Transverse colon (tissue), 4 donors: ENCODE data around the gene TMEM129. TPM values are rescaled to one million over a fixed set of nuclear protein-coding genes. Genes with fewer than 3 reads are reported as not detected.

Experiments
- DNase-seq: peaks from one replicate; pipeline ENCODE4 v3.0.0-alpha.2; 2019
- H3K27ac ChIP-seq, 4 donors: fragments of 200-600 bp; sonication (generic); 2 replicates each; pipeline ENCODE4 v1.5.1; 2016 to 2018; ENCODE audit warnings: inconsistent platforms in 4 of 4
- H3K27me3 ChIP-seq: fragments of 200-600 bp; sonication (generic); 2 replicates; pipeline ENCODE4 v1.5.1; 2017; ENCODE audit warnings: inconsistent platforms
- H3K36me3 ChIP-seq, 4 donors: fragments of 200-600 bp; sonication (generic); 2 replicates each; pipeline ENCODE4 v1.5.1; 2017 to 2019; ENCODE audit warnings: inconsistent platforms in 4 of 4
- H3K4me1 ChIP-seq, 4 donors: fragments of 200-600 bp; sonication (generic); 2 replicates each; pipeline ENCODE4 v1.5.1; 2017 to 2020; ENCODE audit warnings: inconsistent platforms in 4 of 4
- H3K4me3 ChIP-seq, 4 donors: fragments of 200-600 bp; sonication (generic); 1 replicate in 1 of 4; 2 replicates in 3 of 4; pipeline versions ENCODE4 v1.5.1 to v1.6.1; 2017 to 2019; ENCODE audit warnings: inconsistent platforms in 4 of 4
- H3K9me3 ChIP-seq, 2 donors: fragments of 200-600 bp; sonication (generic); 2 replicates each; pipeline ENCODE4 v1.5.1; 2017 to 2019; ENCODE audit warnings: inconsistent platforms in 2 of 2
- EP300 ChIP-seq: sonication (generic); formaldehyde crosslinking; IDR thresholded peaks from one replicate; pipeline ENCODE4 v1.6.1; 2017; ENCODE audit warnings: antibody characterized with exemption, low read depth
- POLR2A ChIP-seq: fragments of 450-650 bp; IDR thresholded peaks from one replicate; pipeline ENCODE4 v1.6.1; 2016; ENCODE audit warnings: antibody characterized with exemption, mild to moderate bottlenecking, moderate library complexity
- POLR2AphosphoS5 ChIP-seq, 3 donors: sonication (generic); formaldehyde crosslinking; IDR thresholded peaks; one replicate each; pipeline ENCODE4 v1.6.1; 2016; ENCODE audit warnings: antibody characterized with exemption in 3 of 3
- WGBS, 2 donors: methylation state at CpG; one replicate each; pipeline ENCODE4 v1.1.5; 2018; ENCODE audit warnings: low coverage in 1 of 2; 5-methylcytosine and 5-hydroxymethylcytosine counted together
- in situ Hi-C, 4 donors: fragments of 200-750 bp; cut with MboI; loops; one replicate each; pipeline versions ENCODE4 v1.15.0 to v1.15.1; 2017; ENCODE audit warnings: low sequenced_read_pairs in 3 of 4, low pct_ligation_motif_present in 1 of 4, low pct_unique_long_range_greater_than_20kb in 1 of 4
- intact Hi-C: fragments of 100-400 bp; cut with DNase I; formaldehyde crosslinking; loops from one replicate; pipeline ENCODE4 v1.15.1; 2023; ENCODE audit warnings: low total_unique reads
- total RNA-seq, 4 donors: library from RNA; depleted of rRNA; stranded (reverse); fragments of >200 nt; gene quantifications; one replicate each; pipeline ENCODE4 v1.1.0, GENCODE V29; 2016
- TF ChIP-seq, protein P1 (sequence below), 5 experiments: fragments of 200-600 bp in 3 of 5; fragments of 450-650 bp in 2 of 5; sonication (generic) in 3 of 5; IDR thresholded peaks; 1 replicate in 2 of 5; 2 replicates in 3 of 5; pipeline ENCODE4 v1.5.1; 2016 to 2017; ENCODE audit warnings: antibody characterized with exemption in 5 of 5, inconsistent platforms in 3 of 5, mild to moderate bottlenecking in 2 of 5, moderate library complexity in 1 of 5

The TMEM129 gene
- total RNA-seq, 4 donors from 2014 or later = 66.1 to 116 (median 86.6) TPM

DNA sequence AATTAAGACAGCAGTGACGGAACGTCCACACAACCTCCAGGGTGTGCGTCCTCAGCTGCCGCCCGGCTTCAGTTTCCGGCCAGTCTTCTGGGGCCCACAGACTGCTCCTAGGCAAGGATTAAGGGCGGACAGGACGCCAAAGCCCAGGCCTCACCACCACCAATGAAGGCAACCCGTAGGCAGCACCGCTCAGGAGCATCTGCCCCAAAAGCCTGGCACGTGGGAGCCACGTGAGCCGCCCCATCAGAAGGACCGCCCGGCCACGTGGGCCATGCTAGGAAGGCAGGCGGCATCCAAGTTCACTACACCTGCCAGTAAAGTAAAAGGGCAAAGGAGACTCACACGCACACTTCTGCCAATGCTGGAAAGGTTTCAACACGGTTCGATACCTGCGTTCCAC is 51.3 kb downstream of the TMEM129 start:
- in situ Hi-C loops = no loop called here
- DNase-seq = no peak
- Histone ChIP-seq H3K9me3 (no peaks in the 10 kb centered on the region), H3K36me3 (no peaks in the 10 kb centered on the region), H3K27ac (no peak overlapping the region), H3K4me3 (no peak overlapping the region), H3K4me1 (no peaks in the 10 kb centered on the region), H3K27me3 (no peaks in the 10 kb centered on the region)
- 98% methylated on average over 18 of the region's 21 CpGs; no CpG with 5 or more reads in 1 of the 2 donors for WGBS, 2 donors
- intact Hi-C loops = no loop called here
- no peak for TF ChIP-seq POLR2AphosphoS5 (IDR thresholded peaks at IDR 0.05)
- no peak for TF ChIP-seq POLR2A
- TF ChIP-seq, protein P1, sequence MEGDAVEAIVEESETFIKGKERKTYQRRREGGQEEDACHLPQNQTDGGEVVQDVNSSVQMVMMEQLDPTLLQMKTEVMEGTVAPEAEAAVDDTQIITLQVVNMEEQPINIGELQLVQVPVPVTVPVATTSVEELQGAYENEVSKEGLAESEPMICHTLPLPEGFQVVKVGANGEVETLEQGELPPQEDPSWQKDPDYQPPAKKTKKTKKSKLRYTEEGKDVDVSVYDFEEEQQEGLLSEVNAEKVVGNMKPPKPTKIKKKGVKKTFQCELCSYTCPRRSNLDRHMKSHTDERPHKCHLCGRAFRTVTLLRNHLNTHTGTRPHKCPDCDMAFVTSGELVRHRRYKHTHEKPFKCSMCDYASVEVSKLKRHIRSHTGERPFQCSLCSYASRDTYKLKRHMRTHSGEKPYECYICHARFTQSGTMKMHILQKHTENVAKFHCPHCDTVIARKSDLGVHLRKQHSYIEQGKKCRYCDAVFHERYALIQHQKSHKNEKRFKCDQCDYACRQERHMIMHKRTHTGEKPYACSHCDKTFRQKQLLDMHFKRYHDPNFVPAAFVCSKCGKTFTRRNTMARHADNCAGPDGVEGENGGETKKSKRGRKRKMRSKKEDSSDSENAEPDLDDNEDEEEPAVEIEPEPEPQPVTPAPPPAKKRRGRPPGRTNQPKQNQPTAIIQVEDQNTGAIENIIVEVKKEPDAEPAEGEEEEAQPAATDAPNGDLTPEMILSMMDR (IDR thresholded peaks at IDR 0.05) = no peak
- TF ChIP-seq EP300 = no peak

DNA sequence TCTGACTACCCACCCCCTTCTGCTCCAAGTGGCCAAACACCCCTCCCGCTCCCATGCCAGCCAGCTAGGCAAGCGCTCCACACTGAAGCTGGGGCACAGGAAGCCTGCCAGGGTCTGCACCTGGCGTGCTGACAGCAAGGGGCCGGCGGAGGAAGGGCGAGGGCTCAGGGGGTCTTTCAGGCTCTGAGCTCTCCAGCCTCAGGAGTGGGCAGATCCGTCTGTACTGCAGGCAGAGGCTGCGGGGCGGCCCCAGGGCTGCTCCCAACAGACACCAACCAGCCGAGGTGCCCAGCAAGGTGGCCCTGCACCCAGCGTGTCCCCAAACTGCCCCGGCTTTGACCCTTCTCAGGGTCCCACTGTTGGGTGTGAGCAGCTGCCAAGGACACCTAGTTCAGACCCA is 51.9 kb downstream of the TMEM129 start:
- Histone ChIP-seq H3K27me3 (no peaks in the 10 kb centered on the region), H3K9me3 (no peaks in the 10 kb centered on the region), H3K36me3 (no peaks in the 10 kb centered on the region), H3K27ac (no peak overlapping the region), H3K4me3 (no peak overlapping the region), H3K4me1 (no peaks in the 10 kb centered on the region)
- DNase-seq = no peak
- 83% methylated on average over 4 of the region's 12 CpGs; no CpG with 5 or more reads in 1 of the 2 donors for WGBS, 2 donors
- in situ Hi-C loops (no loop called here), intact Hi-C loops (no loop called here)
- TF ChIP-seq POLR2A (no peak), EP300 (no peak), POLR2AphosphoS5 (IDR thresholded peaks at IDR 0.05) (no peak)
- TF ChIP-seq, protein P1 (IDR thresholded peaks at IDR 0.05) = no peak

DNA sequence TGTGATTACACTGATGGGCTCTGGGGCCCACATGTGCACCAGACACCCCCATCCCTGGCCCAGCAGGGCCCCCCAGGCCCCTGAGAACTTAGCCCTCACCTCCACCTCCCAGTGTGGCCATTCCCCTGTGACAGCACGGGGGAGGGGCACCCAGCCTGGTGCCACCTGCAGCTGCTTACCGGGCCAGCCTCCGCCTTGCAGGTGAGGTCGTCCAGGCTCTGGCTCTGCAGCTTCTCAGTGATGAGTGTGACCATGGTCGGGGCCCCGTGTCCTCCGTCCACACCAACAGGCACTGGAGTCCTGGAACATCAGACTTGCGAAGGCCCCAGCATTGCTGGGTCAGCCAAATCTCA is 52.7 kb downstream of the TMEM129 start:
- WGBS, 2 donors = 87% methylated on average over 8 of the region's 8 CpGs; no CpG with 5 or more reads in 1 of the 2 donors
- DNase-seq = no peak
- intact Hi-C loops = no loop called here

DNA sequence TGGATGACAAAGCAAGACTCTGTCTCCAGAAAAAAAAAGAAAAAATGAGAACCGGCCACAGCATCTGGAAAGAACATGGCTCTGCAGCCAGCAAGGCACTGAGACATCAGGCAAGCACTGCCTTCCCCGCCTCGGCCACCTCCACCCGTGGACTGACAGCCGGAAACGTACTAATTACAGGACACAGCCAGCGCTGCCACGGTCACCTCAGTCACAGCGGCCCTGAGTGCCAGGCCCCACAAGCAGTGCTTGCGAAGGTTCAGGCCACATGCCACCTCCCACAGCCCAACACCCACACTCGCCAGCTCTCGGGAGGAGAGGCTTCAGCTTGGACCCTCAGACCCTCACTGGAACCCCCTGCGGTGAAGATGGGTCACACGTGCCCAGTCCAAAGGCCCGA is 53.9 kb downstream of the TMEM129 start:
- 91% methylated on average over 5 to 13 of the region's 15 CpGs for whole genome bisulfite sequencing, 2 donors
- TF ChIP-seq, protein P1 (IDR thresholded peaks at IDR 0.05) = no peak
- TF ChIP-seq POLR2AphosphoS5 (IDR thresholded peaks at IDR 0.05) = no peak
- TF ChIP-seq EP300 = no peak
- no peak for TF ChIP-seq POLR2A
- Histone ChIP-seq H3K9me3 (no peaks in the 10 kb centered on the region), H3K27ac (no peak overlapping the region), H3K4me3 (no peak overlapping the region), H3K36me3 (no peaks in the 10 kb centered on the region), H3K27me3 (no peaks in the 10 kb centered on the region), H3K4me1 (no peaks in the 10 kb centered on the region)
- intact Hi-C loops = no loop called here
- in situ Hi-C loops = no loop called here
- no peak for DNase-seq

More for the DNA sequence above, 52.7 kb downstream of the TMEM129 start:
- in situ Hi-C loops = no loop called here
- Histone ChIP-seq H3K4me3 (no peak overlapping the region), H3K9me3 (no peaks in the 10 kb centered on the region), H3K36me3 (no peaks in the 10 kb centered on the region), H3K27ac (no peak overlapping the region), H3K27me3 (no peaks in the 10 kb centered on the region), H3K4me1 (no peaks in the 10 kb centered on the region)
- TF ChIP-seq, protein P1 (IDR thresholded peaks at IDR 0.05) = no peak
- TF ChIP-seq POLR2AphosphoS5 (IDR thresholded peaks at IDR 0.05) (no peak), POLR2A (no peak), EP300 (no peak)
